Mesothelial cell of epicardium (in vitro differentiated cells): ENCODE data around the gene TMC5. TPM values are rescaled to one million over a fixed set of nuclear protein-coding genes. Genes with fewer than 3 reads are reported as not detected.
"Not testable (repeated sequence)": the region's sequence is repeated elsewhere in the genome, so short reads cannot be mapped to it uniquely, and the experiment has no call there.

Experiments used
- DNase-seq, 2 experiments: peaks; one replicate each; pipeline ENCODE4 v3.0.0; 2021; ENCODE audit warnings: low spot score in 2 of 2; ENCODE audit not compliant: unreplicated experiment in 2 of 2
- H3K27ac Mint-ChIP-seq: 2 replicates; pipeline ENCODE4 v1.8.0; 2021; ENCODE audit warnings: mixed read lengths
- H3K27me3 Mint-ChIP-seq: 2 replicates; pipeline ENCODE4 v1.8.0; 2021; ENCODE audit warnings: low read depth, mixed read lengths
- H3K36me3 Mint-ChIP-seq: 2 replicates; pipeline ENCODE4 v1.8.0; 2021; ENCODE audit warnings: mixed read lengths
- H3K4me1 Mint-ChIP-seq: 2 replicates; pipeline ENCODE4 v1.8.0; 2021; ENCODE audit warnings: mixed read lengths
- H3K4me3 Mint-ChIP-seq: 2 replicates; pipeline ENCODE4 v1.8.0; 2021; ENCODE audit warnings: mild to moderate bottlenecking, moderate library complexity, mixed read lengths
- H3K9me3 Mint-ChIP-seq: 2 replicates; pipeline ENCODE4 v1.8.0; 2021; ENCODE audit warnings: mixed read lengths
- CTCF ChIP-seq: fragments of 200-600 bp; sonication (generic); IDR thresholded peaks from one replicate; pipeline ENCODE4 v1.5.0; 2021; ENCODE audit warnings: antibody characterized with exemption; ENCODE audit not compliant: unreplicated experiment
- total RNA-seq: library from RNA; stranded (reverse); gene quantifications from 3 replicates; pipeline ENCODE4 v1.2.1, GENCODE V29; 2021

The TMC5 gene
- total RNA-seq, 1 donor from 2014 or later: 1.4 TPM

GRCh38 chr16:19540241-19540970 lies 122.7 kb downstream of the TMC5 start:
- peaks cover 15% of the 10 kb centered on the region for H3K4me1 Mint-ChIP-seq

GRCh38 chr16:19542138-19542821 lies 124.6 kb downstream of the TMC5 start:
- no peaks in the 10 kb centered on the region for H3K9me3 Mint-ChIP-seq
- no peak for TF ChIP-seq CTCF
- peak overlapping the region; percentile 71 for H3K27ac Mint-ChIP-seq
- DNase-seq: no peak
- H3K27me3 Mint-ChIP-seq: no peaks in the 10 kb centered on the region
- H3K4me3 Mint-ChIP-seq: no peak overlapping the region
- peaks cover 15% of the 10 kb centered on the region for H3K4me1 Mint-ChIP-seq
- H3K36me3 Mint-ChIP-seq: peaks cover 31% of the 10 kb centered on the region

More at GRCh38 chr16:19540241-19540970, 122.7 kb downstream of the TMC5 start:
- no peak for DNase-seq
- Mint-ChIP-seq H3K27ac (no peak overlapping the region), H3K9me3 (no peaks in the 10 kb centered on the region), H3K36me3 (peaks cover 31% of the 10 kb centered on the region), H3K27me3 (no peaks in the 10 kb centered on the region), H3K4me3 (no peak overlapping the region)
- no peak for TF ChIP-seq CTCF

GRCh38 chr16:19543278-19543996 lies 125.8 kb downstream of the TMC5 start:
- not testable (repeated sequence) for H3K9me3 Mint-ChIP-seq, H3K4me3 Mint-ChIP-seq, H3K27ac Mint-ChIP-seq, H3K27me3 Mint-ChIP-seq, DNase-seq
- Mint-ChIP-seq H3K4me1 (peaks cover 15% of the 10 kb centered on the region), H3K36me3 (peaks cover 31% of the 10 kb centered on the region)

- Mint-ChIP-seq H3K27ac (no peak overlapping the region), H3K9me3 (no peaks in the 10 kb centered on the region), H3K4me3 (no peak overlapping the region), H3K27me3 (no peaks in the 10 kb centered on the region), H3K4me1 (no peaks in the 10 kb centered on the region), H3K36me3 (peaks cover 18% of the 10 kb centered on the region)
- DNase-seq: no peak
- no peak for TF ChIP-seq CTCF
These were observed 130.5 kb downstream of the TMC5 start for GRCh38 chr16:19548144-19548543.

Other genes starting within 250 kb of the TMC5 start
- 7.4 to 8.6 TPM (median 7.5 TPM) in 3 replicates for gene SYT17, start 249.6 kb upstream of the TMC5 start, total RNA-seq
- not detected in 3 replicates for gene CLEC19A, start 132.2 kb upstream of the TMC5 start, total RNA-seq
- gene GDE1, start 104.2 kb downstream of the TMC5 start, total RNA-seq: 42.7 to 49.1 TPM (median 45.9 TPM) in 3 replicates
- gene CCP110, start 106.1 kb downstream of the TMC5 start, total RNA-seq: 12.6 to 15.8 TPM (median 15.1 TPM) in 3 replicates
- gene VPS35L, start 137.8 kb downstream of the TMC5 start, total RNA-seq: 59.3 to 62.2 TPM (median 59.4 TPM) in 3 replicates